ENCODE results near the gene EXTL1. TPM values are rescaled to one million over a fixed set of nuclear protein-coding genes. Genes with fewer than 3 reads are reported as not detected.

The EXTL1 gene
- total RNA-seq, 2 experiments from 2014 or later: not detected

DNA sequence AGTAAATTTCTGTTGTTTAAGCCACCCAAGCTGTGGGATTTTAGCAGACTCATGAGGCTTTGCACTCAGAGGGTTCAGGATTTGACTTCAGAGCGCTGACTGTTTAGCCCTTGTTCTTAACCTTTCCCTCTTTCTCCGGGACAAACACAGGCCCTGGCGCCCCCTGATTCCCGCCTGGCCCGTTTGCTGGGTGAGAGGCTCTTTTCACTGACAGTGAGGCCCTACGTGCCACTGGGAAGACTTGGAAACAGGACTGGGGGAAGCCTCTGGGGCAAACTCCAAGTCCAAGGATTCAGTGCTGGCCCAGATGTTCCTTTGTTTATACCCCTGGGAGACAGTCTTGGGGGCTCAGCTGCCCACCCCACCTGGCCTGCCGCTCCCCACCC lies 57.6 kb downstream of the EXTL1 start:
- no peak overlapping the region for H3K27ac ChIP-seq (ENCODE audit: low read depth in 1 of 2, low read length in 2 of 2)
- intact Hi-C loops (cut with DNase I, micrococcal nuclease): no loop called here
- POLR2A ChIA-PET: no interaction called here

DNA sequence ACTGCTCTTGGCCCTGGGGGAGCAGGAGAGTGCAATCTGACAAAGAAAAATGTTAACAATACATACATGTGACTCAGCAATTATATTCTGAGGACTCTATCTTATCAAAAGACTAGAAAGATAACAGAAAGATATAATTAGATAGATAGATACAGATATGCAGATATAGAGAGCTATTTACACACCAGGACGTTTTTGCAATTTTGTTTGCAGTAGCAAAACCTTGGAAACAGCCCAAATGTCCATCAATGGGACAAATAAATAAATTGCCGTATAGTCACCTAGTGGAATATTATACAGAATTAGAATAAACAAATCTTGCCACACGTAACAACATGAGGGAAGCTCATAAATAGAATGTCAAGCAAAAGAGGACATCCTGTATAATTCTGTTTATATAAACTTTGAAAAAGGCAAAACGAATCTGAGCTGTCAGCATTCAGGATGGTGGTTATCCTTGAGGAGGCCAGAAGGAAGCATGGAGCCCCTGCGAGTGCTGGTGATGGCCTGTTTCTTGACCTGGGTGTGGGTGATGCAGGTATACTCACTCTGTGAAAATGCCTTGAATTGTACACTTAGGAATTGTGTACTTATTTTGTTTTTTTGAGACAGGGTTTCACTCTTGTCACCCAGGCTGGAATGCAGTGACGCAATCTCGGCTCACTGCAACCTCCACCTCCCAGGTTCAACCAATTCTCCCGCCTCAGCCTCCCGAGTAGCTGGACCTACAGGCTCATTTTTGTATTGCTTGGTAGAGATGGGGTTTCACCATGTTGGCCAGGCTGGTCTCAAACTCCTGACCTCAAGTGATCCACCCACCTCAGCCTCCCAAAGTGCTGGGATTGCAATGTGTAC lies 58.6 kb downstream of the EXTL1 start:
- H3K27me3 Mint-ChIP-seq: peaks cover 15% of the 10 kb centered on the region
- H3K4me1 Mint-ChIP-seq (ENCODE audit: low read depth): peaks cover 8% of the 10 kb centered on the region
- CTCF ChIA-PET: no interaction called here
- no peak overlapping the region for H3K27ac Mint-ChIP-seq
- H3K27ac ChIP-seq (ENCODE audit: low read depth in 1 of 2, low read length in 2 of 2): no peak overlapping the region
- POLR2A ChIA-PET: no interaction called here
- no peaks in the 10 kb centered on the region for H3K36me3 Mint-ChIP-seq (ENCODE audit: low read depth)
- intact Hi-C loops (cut with DNase I, micrococcal nuclease): loop anchor here in 1 of 2 experiments (10.0 kb wide), 1 partner anchor 175 kb away; no protein-coding TSS in a partner anchor
- DNase-seq (no peak), ATAC-seq (ENCODE audit: poor library complexity) (no peak)
- no peak overlapping the region for H3K4me3 ChIP-seq (ENCODE audit: low read length)
- H3K4me3 Mint-ChIP-seq: no peak overlapping the region
- H3K4me1 ChIP-seq (ENCODE audit: insufficient read depth, low read length): peaks cover 7% of the 10 kb centered on the region
- peaks cover 0 to 6% of the 10 kb centered on the region in 2 experiments for H3K9me3 ChIP-seq (ENCODE audit: control insufficient read depth in 1 of 2, insufficient read depth in 1 of 2, low read length in 2 of 2)
- H3K27me3 ChIP-seq (ENCODE audit: control insufficient read depth in 1 of 2, insufficient read depth in 2 of 2, low read length in 2 of 2): peaks cover 4 to 11% of the 10 kb centered on the region in 2 experiments
- no peaks in the 10 kb centered on the region for H3K9me3 Mint-ChIP-seq
- TF ChIP-seq, protein P1, sequence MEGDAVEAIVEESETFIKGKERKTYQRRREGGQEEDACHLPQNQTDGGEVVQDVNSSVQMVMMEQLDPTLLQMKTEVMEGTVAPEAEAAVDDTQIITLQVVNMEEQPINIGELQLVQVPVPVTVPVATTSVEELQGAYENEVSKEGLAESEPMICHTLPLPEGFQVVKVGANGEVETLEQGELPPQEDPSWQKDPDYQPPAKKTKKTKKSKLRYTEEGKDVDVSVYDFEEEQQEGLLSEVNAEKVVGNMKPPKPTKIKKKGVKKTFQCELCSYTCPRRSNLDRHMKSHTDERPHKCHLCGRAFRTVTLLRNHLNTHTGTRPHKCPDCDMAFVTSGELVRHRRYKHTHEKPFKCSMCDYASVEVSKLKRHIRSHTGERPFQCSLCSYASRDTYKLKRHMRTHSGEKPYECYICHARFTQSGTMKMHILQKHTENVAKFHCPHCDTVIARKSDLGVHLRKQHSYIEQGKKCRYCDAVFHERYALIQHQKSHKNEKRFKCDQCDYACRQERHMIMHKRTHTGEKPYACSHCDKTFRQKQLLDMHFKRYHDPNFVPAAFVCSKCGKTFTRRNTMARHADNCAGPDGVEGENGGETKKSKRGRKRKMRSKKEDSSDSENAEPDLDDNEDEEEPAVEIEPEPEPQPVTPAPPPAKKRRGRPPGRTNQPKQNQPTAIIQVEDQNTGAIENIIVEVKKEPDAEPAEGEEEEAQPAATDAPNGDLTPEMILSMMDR (IDR thresholded peaks at IDR 0.05): no peak
- no peaks in the 10 kb centered on the region for H3K36me3 ChIP-seq (ENCODE audit: insufficient read depth, low read length)

More for the DNA sequence above, 57.6 kb downstream of the EXTL1 start:
- CTCF ChIA-PET: no interaction called here
- Mint-ChIP-seq H3K4me3 (no peak overlapping the region), H3K9me3 (no peaks in the 10 kb centered on the region), H3K27me3 (peaks cover 11% of the 10 kb centered on the region), H3K4me1 (ENCODE audit: low read depth) (peaks cover 8% of the 10 kb centered on the region), H3K36me3 (ENCODE audit: low read depth) (no peaks in the 10 kb centered on the region), H3K27ac (no peak overlapping the region)
- H3K4me3 ChIP-seq (ENCODE audit: low read length): no peak overlapping the region
- H3K36me3 ChIP-seq (ENCODE audit: insufficient read depth, low read length): no peaks in the 10 kb centered on the region
- TF ChIP-seq, protein P1 (IDR thresholded peaks at IDR 0.05): no peak
- peaks cover 7% of the 10 kb centered on the region for H3K4me1 ChIP-seq (ENCODE audit: insufficient read depth, low read length)
- peaks cover 0 to 6% of the 10 kb centered on the region in 2 experiments for H3K9me3 ChIP-seq (ENCODE audit: control insufficient read depth in 1 of 2, insufficient read depth in 1 of 2, low read length in 2 of 2)
- H3K27me3 ChIP-seq (ENCODE audit: control insufficient read depth in 1 of 2, insufficient read depth in 2 of 2, low read length in 2 of 2): peaks cover 5 to 11% of the 10 kb centered on the region in 2 experiments
- ATAC-seq (ENCODE audit: poor library complexity): no peak
- no peak for DNase-seq

DNA sequence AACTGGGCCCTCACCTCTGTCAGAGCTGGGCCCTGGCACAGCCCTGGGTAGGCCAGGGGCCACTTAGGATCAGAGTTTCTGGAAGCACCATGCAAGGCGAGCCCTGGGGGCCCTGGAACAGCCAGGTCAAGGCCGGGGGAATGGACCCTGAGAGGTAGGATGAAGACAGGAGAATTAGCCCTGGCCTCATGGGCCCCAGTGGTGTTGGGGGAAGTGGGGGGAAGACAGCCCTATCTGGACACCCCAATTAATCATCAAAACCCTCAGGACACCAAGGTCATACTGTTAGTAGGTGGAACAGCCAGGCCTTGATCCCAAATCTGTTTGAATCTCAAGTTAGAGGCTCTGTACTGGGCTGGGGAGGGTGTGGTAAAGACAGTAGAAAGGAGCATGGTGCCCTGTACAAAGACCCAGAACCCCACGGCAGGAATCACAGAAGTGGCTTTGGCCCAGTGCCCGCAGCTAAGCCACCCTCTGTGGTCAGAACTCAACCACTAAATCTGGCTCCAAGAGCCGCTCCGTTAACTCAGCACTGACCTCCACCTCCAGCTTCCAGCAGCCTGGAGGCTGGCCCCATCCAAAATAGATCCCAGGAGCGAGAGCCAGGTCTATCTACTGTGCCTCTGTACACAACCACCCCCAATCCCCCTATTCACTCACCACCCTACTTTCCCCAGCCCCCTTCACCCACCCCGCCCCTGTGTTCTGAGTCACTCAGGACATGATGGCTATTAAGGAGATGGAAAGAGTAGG lies 59.9 kb downstream of the EXTL1 start:
- Histone ChIP-seq H3K27ac (ENCODE audit: low read depth in 1 of 2, low read length in 2 of 2) (no peak overlapping the region), H3K36me3 (ENCODE audit: insufficient read depth, low read length) (no peaks in the 10 kb centered on the region), H3K4me1 (ENCODE audit: insufficient read depth, low read length) (no peaks in the 10 kb centered on the region), H3K27me3 (ENCODE audit: control insufficient read depth in 1 of 2, insufficient read depth in 2 of 2, low read length in 2 of 2) (peaks cover 0 to 11% of the 10 kb centered on the region in 2 experiments), H3K4me3 (ENCODE audit: low read length) (no peak overlapping the region), H3K9me3 (ENCODE audit: control insufficient read depth in 1 of 2, insufficient read depth in 1 of 2, low read length in 2 of 2) (peaks cover 0 to 6% of the 10 kb centered on the region in 2 experiments)
- H3K36me3 Mint-ChIP-seq (ENCODE audit: low read depth): no peaks in the 10 kb centered on the region
- no peaks in the 10 kb centered on the region for H3K9me3 Mint-ChIP-seq
- no peak overlapping the region for H3K27ac Mint-ChIP-seq
- no peak overlapping the region for H3K4me3 Mint-ChIP-seq
- POLR2A ChIA-PET: no interaction called here
- CTCF ChIA-PET: no interaction called here
- TF ChIP-seq, protein P1 (IDR thresholded peaks at IDR 0.05): no peak
- ATAC-seq (ENCODE audit: poor library complexity) (no peak), DNase-seq (no peak)
- H3K27me3 Mint-ChIP-seq: peaks cover 23% of the 10 kb centered on the region
- H3K4me1 Mint-ChIP-seq (ENCODE audit: low read depth): no peaks in the 10 kb centered on the region
- intact Hi-C loops (cut with DNase I, micrococcal nuclease): loop anchor here in 1 of 2 experiments (10.0 kb wide), 1 partner anchor 173 kb away; no protein-coding TSS in a partner anchor
